ENCODE results near the gene SPIN1.

SPIN1 gene

DNA sequence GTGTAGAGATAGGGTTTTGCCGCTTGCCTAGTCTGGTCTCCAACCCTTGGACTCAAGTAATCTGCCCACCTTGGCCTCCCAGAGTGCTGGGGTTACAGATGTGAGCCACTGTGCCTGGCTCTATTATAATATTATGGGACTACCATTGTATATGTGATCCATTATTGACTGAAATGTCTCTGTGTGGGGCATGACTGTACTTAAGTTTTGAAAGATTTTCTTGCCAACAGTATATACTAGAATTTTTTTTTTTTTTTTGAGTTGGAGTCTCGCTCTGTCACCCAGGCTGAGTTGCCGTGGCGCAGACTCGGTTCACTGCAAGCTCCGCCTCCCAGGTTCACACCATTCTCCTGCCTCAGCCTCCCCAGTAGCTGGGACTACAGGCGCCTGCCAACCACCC is 17.8 kb downstream of the SPIN1 start:
- no peak for TF ChIP-seq CTCF (IDR thresholded peaks at IDR 0.05; ENCODE audit: low read depth, low read length)
- H3K36me3 ChIP-seq, result no peaks in the 10 kb centered on the region
- no peak overlapping the region for H3K4me3 ChIP-seq (ENCODE audit: low read depth, low read length)
- H3K9me3 ChIP-seq, result no peaks in the 10 kb centered on the region
- no peaks in the 10 kb centered on the region for H3K27me3 ChIP-seq
- no peak for DNase-seq
- H3K4me1 ChIP-seq, result no peaks in the 10 kb centered on the region

DNA sequence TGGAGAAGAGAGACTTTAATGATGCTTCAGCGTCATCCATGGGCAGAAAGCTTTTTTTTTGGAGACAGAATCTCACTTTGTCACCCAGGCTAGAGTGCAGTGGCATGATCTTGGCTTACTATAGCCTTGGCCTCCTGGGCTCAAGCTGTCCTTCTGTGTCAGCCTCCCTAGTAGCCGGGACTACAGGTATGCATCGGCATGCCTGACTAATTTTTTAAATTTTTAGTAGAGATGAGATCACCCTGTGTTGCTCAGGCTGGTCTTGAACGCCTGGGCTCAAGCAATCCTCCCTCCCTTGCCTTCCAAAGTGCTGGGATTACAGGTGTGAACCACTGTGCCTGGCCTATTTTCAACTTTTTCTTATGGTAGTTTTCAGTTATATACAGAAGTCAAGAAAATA is 23.2 kb downstream of the SPIN1 start:
- Histone ChIP-seq H3K36me3 (no peaks in the 10 kb centered on the region), H3K9me3 (no peaks in the 10 kb centered on the region; the same call in 1 of the 2 replicates), H3K4me3 (ENCODE audit: low read depth, low read length) (no peak overlapping the region), H3K4me1 (no peaks in the 10 kb centered on the region), H3K27me3 (no peaks in the 10 kb centered on the region)
- no peak for DNase-seq
- no peak for TF ChIP-seq CTCF (IDR thresholded peaks at IDR 0.05; ENCODE audit: low read depth, low read length)

DNA sequence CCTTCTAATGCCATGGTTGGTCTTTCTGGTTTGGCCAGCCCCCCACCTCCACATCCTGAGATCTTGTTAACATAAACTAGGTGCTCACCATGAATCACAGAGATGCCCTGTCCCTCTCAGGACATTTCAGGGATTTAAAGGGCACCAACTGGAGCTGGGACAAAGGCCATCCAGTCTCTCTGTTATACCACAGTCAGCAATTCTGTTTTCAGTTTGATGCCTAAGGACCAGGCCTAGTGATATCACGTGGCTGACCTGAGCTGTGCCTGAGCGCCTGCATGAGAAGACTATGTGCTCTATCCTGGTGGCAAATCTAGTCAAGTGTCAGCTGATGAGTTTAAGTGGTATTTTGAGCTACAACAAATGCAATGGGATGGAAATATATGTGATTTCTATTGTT is 26.1 kb downstream of the SPIN1 start:
- no peaks in the 10 kb centered on the region; the same call in 1 of the 2 replicates for H3K36me3 ChIP-seq
- TF ChIP-seq CTCF (IDR thresholded peaks at IDR 0.05; ENCODE audit: low read depth, low read length), result no peak
- no peak overlapping the region for H3K4me3 ChIP-seq (ENCODE audit: low read depth, low read length)
- no peaks in the 10 kb centered on the region for H3K27me3 ChIP-seq
- H3K4me1 ChIP-seq, result no peaks in the 10 kb centered on the region
- no peaks in the 10 kb centered on the region; the same call in 1 of the 2 replicates for H3K9me3 ChIP-seq
- DNase-seq, result no peak

DNA sequence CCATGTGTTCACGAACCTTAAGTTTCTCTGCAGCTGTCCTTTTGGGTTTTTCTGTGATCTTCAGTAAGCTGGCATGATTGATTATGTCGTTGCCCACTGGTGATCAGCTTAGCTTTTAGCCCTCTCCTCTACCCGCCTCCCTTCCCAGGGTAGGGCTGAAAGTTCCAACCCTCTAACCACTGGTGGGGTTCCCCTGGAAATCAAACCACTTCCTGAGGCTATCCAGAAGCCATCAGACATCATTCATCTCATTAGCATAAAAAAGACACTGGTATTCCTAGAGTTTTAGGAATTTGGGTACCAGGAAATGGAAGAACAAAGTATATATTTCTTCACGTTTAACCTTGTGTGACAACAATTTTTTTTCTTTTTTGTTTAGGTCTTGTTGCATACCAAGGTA is 29.8 kb downstream of the SPIN1 start:
- Histone ChIP-seq H3K27me3 (no peaks in the 10 kb centered on the region), H3K36me3 (no peaks in the 10 kb centered on the region; the same call in 1 of the 2 replicates), H3K4me3 (ENCODE audit: low read depth, low read length) (no peak overlapping the region), H3K4me1 (no peaks in the 10 kb centered on the region), H3K9me3 (no peaks in the 10 kb centered on the region; the same call in 1 of the 2 replicates)
- TF ChIP-seq CTCF (IDR thresholded peaks at IDR 0.05; ENCODE audit: low read depth, low read length), result no peak
- DNase-seq, result no peak

DNA sequence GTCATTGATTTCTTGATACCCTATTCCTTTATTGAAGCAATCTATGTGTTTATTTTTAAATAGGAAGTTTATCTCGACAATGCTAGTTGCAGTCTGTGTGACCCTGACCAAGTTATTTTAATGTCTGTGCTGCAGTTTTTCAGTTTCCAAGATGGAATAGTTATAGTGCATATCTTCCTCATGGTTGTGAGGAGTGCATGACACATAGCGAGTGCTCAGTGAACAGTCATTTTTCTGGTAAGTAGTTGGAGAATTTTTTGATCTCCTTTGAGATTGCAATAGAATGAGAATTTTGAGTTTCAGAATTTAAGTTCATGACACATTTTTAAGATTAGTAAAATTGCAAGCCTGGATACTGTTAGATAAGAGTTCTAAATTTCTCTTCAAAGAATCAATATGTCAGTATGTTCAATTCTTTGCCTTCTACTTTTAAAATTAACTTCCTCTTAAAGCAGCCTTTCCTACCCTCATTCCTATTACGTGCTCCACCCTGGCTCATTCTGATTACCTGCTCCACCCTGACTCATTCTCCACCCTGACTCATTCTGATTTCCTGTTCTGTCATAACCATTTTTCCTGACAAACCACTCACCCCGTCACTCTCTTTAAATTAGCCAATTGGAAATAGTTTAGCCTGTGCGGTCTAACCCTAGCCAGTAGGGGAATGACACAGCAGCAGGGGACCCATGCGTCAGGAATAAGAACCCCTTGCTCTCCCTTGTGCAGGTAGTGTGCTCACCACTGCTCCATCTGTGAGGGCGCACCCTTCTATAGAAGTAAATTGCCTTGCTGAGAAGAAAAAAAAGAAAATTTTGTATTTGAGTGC is 30.7 kb downstream of the SPIN1 start:
- Histone ChIP-seq H3K36me3 (no peaks in the 10 kb centered on the region; the same call in 1 of the 2 replicates), H3K27me3 (no peaks in the 10 kb centered on the region), H3K4me3 (ENCODE audit: low read depth, low read length) (no peak overlapping the region), H3K9me3 (no peaks in the 10 kb centered on the region; the same call in 1 of the 2 replicates), H3K4me1 (no peaks in the 10 kb centered on the region)
- no peak for DNase-seq
- TF ChIP-seq CTCF (IDR thresholded peaks at IDR 0.05; ENCODE audit: low read depth, low read length), result no peak

DNA sequence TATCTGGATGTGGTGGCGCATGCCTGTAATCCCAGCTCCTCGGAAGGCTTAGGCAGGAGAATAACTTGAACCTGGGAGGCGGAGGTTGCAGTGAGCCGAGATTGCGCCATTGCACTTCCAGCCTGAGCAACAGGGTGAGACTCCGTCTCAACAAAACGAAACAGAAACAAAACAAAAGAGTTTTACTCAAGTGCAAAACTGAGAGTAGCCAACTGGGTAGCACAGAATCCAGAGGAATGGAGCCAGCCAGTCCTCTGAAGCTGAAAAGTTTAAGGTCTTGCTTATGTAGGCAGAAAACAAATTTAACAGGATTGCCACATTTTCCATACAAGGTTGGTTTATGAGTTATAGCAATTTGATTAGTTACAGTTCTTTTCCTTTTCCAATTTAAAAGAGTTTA is 32.0 kb downstream of the SPIN1 start:
- DNase-seq, result no peak
- Histone ChIP-seq H3K27me3 (no peaks in the 10 kb centered on the region), H3K4me1 (no peaks in the 10 kb centered on the region), H3K9me3 (no peaks in the 10 kb centered on the region; the same call in 1 of the 2 replicates), H3K36me3 (no peaks in the 10 kb centered on the region; the same call in 1 of the 2 replicates), H3K4me3 (ENCODE audit: low read depth, low read length) (no peak overlapping the region)
- no peak for TF ChIP-seq CTCF (IDR thresholded peaks at IDR 0.05; ENCODE audit: low read depth, low read length)
